Measurements from ENCODE around the gene FMO2. TPM values are rescaled to one million over a fixed set of nuclear protein-coding genes. Genes with fewer than 3 reads are reported as not detected.

FMO2 gene
- total RNA-seq, 1 donor from 2014 or later = 288 TPM

- Histone ChIP-seq H3K27me3 (ENCODE audit: low read depth) (no peaks in the 10 kb centered on the region), H3K4me3 (no peak overlapping the region), H3K27ac (no peak overlapping the region), H3K36me3 (no peaks in the 10 kb centered on the region), H3K4me1 (no peaks in the 10 kb centered on the region), H3K9me3 (no peaks in the 10 kb centered on the region)
- peak in 1 of 2 donors; percentile 11 for ATAC-seq
- TF ChIP-seq CTCF (IDR thresholded peaks at IDR 0.05) = no peak
- no peak for DNase-seq
- intact Hi-C loops (cut with DNase I) = no loop called here
These were observed 24.3 kb upstream of the FMO2 start for GRCh38 chr1:171160639-171161354.

- no peaks in the 10 kb centered on the region for H3K9me3 ChIP-seq
- no peak for TF ChIP-seq CTCF (IDR thresholded peaks at IDR 0.05)
These were observed 23.7 kb upstream of the FMO2 start for GRCh38 chr1:171161431-171161830.

GRCh38 chr1:171166361-171166760 lies 18.7 kb upstream of the FMO2 start:
- ATAC-seq = no peak
- TF ChIP-seq CTCF (IDR thresholded peaks at IDR 0.05) = no peak
- Histone ChIP-seq H3K9me3 (no peaks in the 10 kb centered on the region), H3K27ac (no peak overlapping the region), H3K4me1 (no peaks in the 10 kb centered on the region), H3K27me3 (ENCODE audit: low read depth) (no peaks in the 10 kb centered on the region), H3K4me3 (no peak overlapping the region), H3K36me3 (no peaks in the 10 kb centered on the region)
- DNase-seq = no peak
- intact Hi-C loops (cut with DNase I) = no loop called here

More at GRCh38 chr1:171161431-171161830, 23.7 kb upstream of the FMO2 start:
- Histone ChIP-seq H3K27ac (no peak overlapping the region), H3K36me3 (no peaks in the 10 kb centered on the region), H3K4me1 (no peaks in the 10 kb centered on the region), H3K27me3 (ENCODE audit: low read depth) (no peaks in the 10 kb centered on the region), H3K4me3 (no peak overlapping the region)
- intact Hi-C loops (cut with DNase I) = no loop called here
- no peak for DNase-seq
- no peak for ATAC-seq

- no peak for TF ChIP-seq CTCF (IDR thresholded peaks at IDR 0.05)
- intact Hi-C loops (cut with DNase I) = no loop called here
- no peak for ATAC-seq
- H3K4me1 ChIP-seq = no peaks in the 10 kb centered on the region
- no peak overlapping the region for H3K27ac ChIP-seq
- H3K9me3 ChIP-seq = no peaks in the 10 kb centered on the region
- no peak for DNase-seq
- no peaks in the 10 kb centered on the region for H3K36me3 ChIP-seq
- no peaks in the 10 kb centered on the region for H3K27me3 ChIP-seq (ENCODE audit: low read depth)
- no peak overlapping the region for H3K4me3 ChIP-seq
These were observed 17.3 kb upstream of the FMO2 start for GRCh38 chr1:171167785-171168184.

- no peak for DNase-seq
- TF ChIP-seq CTCF (IDR thresholded peaks at IDR 0.05) = no peak
- ATAC-seq = peak in 1 of 2 donors; percentile 81
- Histone ChIP-seq H3K4me3 (no peak overlapping the region), H3K4me1 (no peaks in the 10 kb centered on the region), H3K9me3 (no peaks in the 10 kb centered on the region), H3K27me3 (ENCODE audit: low read depth) (no peaks in the 10 kb centered on the region), H3K36me3 (no peaks in the 10 kb centered on the region), H3K27ac (peak overlapping the region; percentile 0)
- intact Hi-C loops (cut with DNase I) = no loop called here
These were observed 12.6 kb upstream of the FMO2 start for GRCh38 chr1:171172471-171172870.

Data from lower lobe of right lung (tissue), 2 donors.